ENCODE results near the gene MIB2. TPM values are rescaled to one million over a fixed set of nuclear protein-coding genes. Genes with fewer than 3 reads are reported as not detected.
"Not testable (repeated sequence)": the region's sequence is repeated elsewhere in the genome, so short reads cannot be mapped to it uniquely, and the experiment has no call there.

The MIB2 gene
- total and polyA plus RNA-seq, 2 of the 4 experiments (the other 2 are of a cell fraction) = 17.2 to 47.8 TPM

DNA sequence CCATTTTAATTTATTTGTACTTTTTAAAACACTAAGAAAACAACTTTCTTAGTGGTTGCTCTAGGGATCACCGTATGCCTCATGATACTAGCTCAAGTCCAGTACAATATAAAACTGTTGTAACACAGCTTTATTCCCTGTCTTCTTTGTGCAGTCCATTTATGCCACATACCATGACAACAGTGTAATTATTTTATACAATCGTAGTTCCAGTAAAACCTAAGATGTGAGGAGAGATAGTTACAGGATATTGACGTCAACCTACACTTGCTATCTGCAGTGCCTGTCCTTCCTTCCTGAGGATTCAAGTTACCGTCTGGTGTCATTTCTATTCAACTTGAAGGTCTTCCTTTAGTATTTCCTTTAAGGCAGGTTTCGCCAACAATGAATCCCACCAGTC, 31.0 kb downstream of the MIB2 start:
- in situ Hi-C loops (cut with MboI; ENCODE audit: low sequenced_read_pairs); H4K5ac ChIP-seq (ENCODE audit: low read depth, low read length); H4K8ac ChIP-seq (ENCODE audit: low read depth in 2 of 2, low read length in 2 of 2); H2BK5ac ChIP-seq (ENCODE audit: low read depth, low read length, poor library complexity, severe bottlenecking); H3K9me3 ChIP-seq (ENCODE audit: control insufficient read depth, insufficient read depth, low read length); dilution Hi-C loops (cut with HindIII; ENCODE audit: low sequenced_read_pairs, unreplicated experiment); H3K14ac ChIP-seq (replicated peaks; ENCODE audit: low read depth, low read length); H3K27ac ChIP-seq (ENCODE audit: insufficient read depth, low read length); intact Hi-C loops (cut with micrococcal nuclease); H3K4me2 ChIP-seq (ENCODE audit: low read depth, low read length); DNase-seq; H3K18ac ChIP-seq (ENCODE audit: low read depth, low read length); H4K20me1 ChIP-seq (ENCODE audit: insufficient read depth, low read length); H2AFZ ChIP-seq (replicated peaks; ENCODE audit: low read length, poor library complexity); H3K56ac ChIP-seq (ENCODE audit: extremely low read depth, insufficient read depth, low read length); H4K91ac ChIP-seq (ENCODE audit: insufficient read depth, low read depth, low read length); H3K79me1 ChIP-seq (ENCODE audit: low read depth in 1 of 2, low read length in 2 of 2); H3K4ac ChIP-seq (ENCODE audit: low read depth, low read length); H2AK9ac ChIP-seq (replicated peaks; ENCODE audit: low read depth, low read length, poor library complexity); H2AK5ac ChIP-seq (ENCODE audit: low read depth, low read length); CTCF ChIA-PET; H2BK15ac ChIP-seq (ENCODE audit: low read depth, low read length); H3K23ac ChIP-seq (ENCODE audit: low read depth, low read length); H3K27me3 ChIP-seq (ENCODE audit: control insufficient read depth, insufficient read depth, low read length); H3K4me3 ChIP-seq (ENCODE audit: insufficient read depth, low read depth, low read length); H3K9me1 ChIP-seq (ENCODE audit: insufficient read depth, low read length); ATAC-seq (ENCODE audit: low read depth); POLR2A ChIA-PET (ENCODE audit: unreplicated experiment); H3K9ac ChIP-seq (ENCODE audit: low read depth, low read length); H3K4me1 ChIP-seq (ENCODE audit: control insufficient read depth, insufficient read depth, low read length); BruUV-seq (replicated peaks); H2BK20ac ChIP-seq (ENCODE audit: low read depth, low read length); H2BK120ac ChIP-seq (ENCODE audit: low read depth, low read length): not testable (repeated sequence)
- WGBS, 2 experiments (ENCODE audit: extremely low coverage in 2 of 2, insufficient read length in 1 of 2) = no CpG with 5 or more reads among the region's 5 CpGs
- H3K36me3 ChIP-seq (ENCODE audit: control insufficient read depth, insufficient read depth, low read length) = peaks cover 21% of the 10 kb centered on the region

DNA sequence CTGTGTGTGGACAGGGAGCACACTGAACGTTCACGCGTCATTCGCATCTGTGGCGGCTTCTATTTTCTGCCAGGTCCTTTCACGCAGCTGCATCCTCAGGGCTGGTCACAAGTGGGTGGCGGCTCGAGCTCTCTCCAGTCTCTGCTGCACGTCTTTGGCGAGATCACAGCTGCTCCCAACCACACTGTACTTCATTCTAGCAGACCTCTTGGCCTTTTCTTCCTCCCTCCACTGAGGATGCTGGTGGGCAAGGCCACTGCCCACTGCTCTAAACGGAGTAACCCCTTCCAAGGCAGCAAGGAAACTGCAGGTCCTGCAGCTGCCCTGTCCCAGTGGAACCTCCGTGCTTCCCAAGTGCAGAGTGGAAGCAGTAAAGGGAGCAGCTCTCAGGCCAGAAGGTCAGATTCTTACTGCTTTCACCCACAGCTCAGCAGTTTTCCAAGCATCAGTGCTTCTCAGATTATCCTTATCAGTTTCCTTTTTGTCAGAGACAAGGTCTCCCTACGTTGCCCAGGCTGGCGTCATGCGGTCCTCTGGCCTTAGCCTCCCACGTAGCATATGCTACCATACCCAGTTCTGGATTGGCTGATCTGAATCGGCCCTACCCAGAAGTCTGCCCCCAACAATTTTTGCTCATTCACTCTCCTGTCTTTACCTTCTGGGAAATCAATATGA, 32.4 kb downstream of the MIB2 start:
- H3K9me3 ChIP-seq (ENCODE audit: control insufficient read depth, insufficient read depth, low read length); H2BK5ac ChIP-seq (ENCODE audit: low read depth, low read length, poor library complexity, severe bottlenecking): not testable (repeated sequence)

More for the DNA sequence above, 32.4 kb downstream of the MIB2 start:
- peaks cover 32% of the 10 kb centered on the region for H3K36me3 ChIP-seq (ENCODE audit: control insufficient read depth, insufficient read depth, low read length)
- H2AFZ ChIP-seq (replicated peaks; ENCODE audit: low read length, poor library complexity); H2BK20ac ChIP-seq (ENCODE audit: low read depth, low read length); H3K9ac ChIP-seq (ENCODE audit: low read depth, low read length); H4K20me1 ChIP-seq (ENCODE audit: insufficient read depth, low read length); H4K91ac ChIP-seq (ENCODE audit: insufficient read depth, low read depth, low read length); POLR2A ChIA-PET (ENCODE audit: unreplicated experiment); H3K27ac ChIP-seq (ENCODE audit: insufficient read depth, low read length); H2BK15ac ChIP-seq (ENCODE audit: low read depth, low read length); in situ Hi-C loops (cut with MboI; ENCODE audit: low sequenced_read_pairs); H3K4me1 ChIP-seq (ENCODE audit: control insufficient read depth, insufficient read depth, low read length); H3K27me3 ChIP-seq (ENCODE audit: control insufficient read depth, insufficient read depth, low read length); H3K4me3 ChIP-seq (ENCODE audit: insufficient read depth, low read depth, low read length); H2BK120ac ChIP-seq (ENCODE audit: low read depth, low read length); dilution Hi-C loops (cut with HindIII; ENCODE audit: low sequenced_read_pairs, unreplicated experiment); H3K9me1 ChIP-seq (ENCODE audit: insufficient read depth, low read length); intact Hi-C loops (cut with micrococcal nuclease); BruUV-seq (replicated peaks); H3K14ac ChIP-seq (replicated peaks; ENCODE audit: low read depth, low read length); H3K56ac ChIP-seq (ENCODE audit: extremely low read depth, insufficient read depth, low read length); H2AK9ac ChIP-seq (replicated peaks; ENCODE audit: low read depth, low read length, poor library complexity); H4K8ac ChIP-seq (ENCODE audit: low read depth in 2 of 2, low read length in 2 of 2); H3K23ac ChIP-seq (ENCODE audit: low read depth, low read length); DNase-seq; CTCF ChIA-PET; H3K18ac ChIP-seq (ENCODE audit: low read depth, low read length); H2AK5ac ChIP-seq (ENCODE audit: low read depth, low read length); H3K79me1 ChIP-seq (ENCODE audit: low read depth in 1 of 2, low read length in 2 of 2); ATAC-seq (ENCODE audit: low read depth); H3K4ac ChIP-seq (ENCODE audit: low read depth, low read length); H3K4me2 ChIP-seq (ENCODE audit: low read depth, low read length); H4K5ac ChIP-seq (ENCODE audit: low read depth, low read length): not testable (repeated sequence)
- 80% methylated on average over 1 of the region's 17 CpGs; no CpG with 5 or more reads in 1 of the 2 experiments for WGBS, 2 experiments (ENCODE audit: extremely low coverage in 2 of 2, insufficient read length in 1 of 2)
